HepG2 (cell line): ENCODE measurements around the gene MT1HL1. TPM values are rescaled to one million over a fixed set of nuclear protein-coding genes. Genes with fewer than 3 reads are reported as not detected.
A peak's percentile ranks its signal among the peaks of the same experiment; 100 is the strongest.

Source experiments
- ATAC-seq: fragments of 200-7000 bp; cut with Tn5 transposase; 3 replicates; pipeline ENCODE4 v1.9.1; 2020; ENCODE audit warnings: mild to moderate bottlenecking, moderate library complexity
- BruUV-seq: library from RNA; stranded (reverse); fragments of 400-500 nt; replicated peaks from 2 replicates; lab custom pipeline; 2021; lab: Mats Ljungman, UMichigan
- CTCF ChIA-PET: fragments of 300-600 bp; formaldehyde crosslinking; extraction: SDS; loops from one replicate; lab custom pipeline; 2021; ENCODE audit warnings: low total read pairs, inconsistent platforms, low intra/inter-chr PET ratio; lab: Yijun Ruan, JAX
- POLR2A ChIA-PET: fragments of 350-600 bp; sonication (Branson Sonifier 250); formaldehyde crosslinking; loops from one replicate; lab custom pipeline; 2020; ENCODE audit warnings: antibody characterized with exemption, inconsistent platforms; lab: Yijun Ruan, JAX
- DNase-seq: peaks from one replicate; pipeline ENCODE4 v3.0.0-alpha.2; 2015; ENCODE audit warnings: low spot score
- FAIRE-seq: peaks from 3 replicates; lab custom pipeline; 2011; peaks lifted over from hg19 to GRCh38; lab: Jason Lieb, UNC
- H2AFZ ChIP-seq: one replicate; pipeline ENCODE4 v1.6.1; 2011; ENCODE audit warnings: low read length, inconsistent platforms
- H3K27ac ChIP-seq: fragments of 300-600 bp; 3 replicates; pipeline ENCODE4 v1.8.0; 2011; ENCODE audit warnings: mixed run types, mild to moderate bottlenecking, mixed read lengths, low read length, inconsistent platforms; ENCODE audit not compliant: insufficient read depth; ENCODE audit errors: extremely low read length
- H3K27me3 ChIP-seq, 2 experiments: fragments of 200-600 bp in 1 of 2; 2 replicates in 1 of 2; 3 replicates in 1 of 2; pipeline versions ENCODE4 v1.6.0 to v1.8.0; 2011; ENCODE audit warnings: low read length in 2 of 2, mild to moderate bottlenecking in 2 of 2, moderate library complexity in 2 of 2, inconsistent platforms in 1 of 2; ENCODE audit not compliant: insufficient read depth in 2 of 2, control insufficient read depth in 1 of 2
- H3K36me3 ChIP-seq, 2 experiments: fragments of 200-600 bp in 1 of 2; replicated peaks in 1 of 2; 2 replicates in 1 of 2; 3 replicates in 1 of 2; pipeline versions ENCODE4 v1.5.1 to v1.8.0; 2011; ENCODE audit warnings: low read length in 2 of 2, inconsistent platforms in 1 of 2; ENCODE audit not compliant: insufficient read depth in 2 of 2, control insufficient read depth in 1 of 2
- H3K4me1 ChIP-seq: 2 replicates; pipeline ENCODE4 v1.5.1; 2012; ENCODE audit warnings: low read length, inconsistent platforms; ENCODE audit not compliant: insufficient read depth
- H3K4me2 ChIP-seq: 2 replicates; pipeline ENCODE4 v1.6.0; 2011; ENCODE audit warnings: low read depth, low read length, inconsistent platforms
- H3K4me3 ChIP-seq, 3 experiments: fragments of 200-600 bp in 1 of 3; sonication (generic), shearing (Covaris generic) in 1 of 3; replicated peaks in 1 of 3; 2 replicates each; pipeline ENCODE4 v1.5.1; 2011 to 2016; ENCODE audit warnings: low read length in 3 of 3, inconsistent platforms in 2 of 3, low read depth in 2 of 3, mild to moderate bottlenecking in 2 of 3, control low read depth in 1 of 3, mixed read lengths in 1 of 3; ENCODE audit not compliant: insufficient read depth in 1 of 3
- H3K79me2 ChIP-seq: one replicate; pipeline ENCODE4 v1.6.1; 2011; ENCODE audit warnings: low read length, inconsistent platforms; ENCODE audit not compliant: insufficient read depth
- H3K9ac ChIP-seq: 2 replicates; pipeline ENCODE4 v1.6.0; 2011; ENCODE audit warnings: mild to moderate bottlenecking, low read depth, low read length, inconsistent platforms; ENCODE audit not compliant: insufficient read depth
- H3K9me3 ChIP-seq: 2 replicates; pipeline ENCODE4 v1.5.1; 2012; ENCODE audit warnings: mild to moderate bottlenecking, low read length
- H4K20me1 ChIP-seq: 2 replicates; pipeline ENCODE4 v1.6.0; 2011; ENCODE audit warnings: inconsistent platforms, mild to moderate bottlenecking, low read length, moderate library complexity; ENCODE audit not compliant: insufficient read depth
- ASH2L ChIP-seq: fragments of 300-600, 200-600 bp; sonication (generic); IDR thresholded peaks from 2 replicates; pipeline ENCODE4 v1.7.0; 2017; ENCODE audit warnings: low read depth, mild to moderate bottlenecking, moderate library complexity, mixed read lengths, low read length; ENCODE audit not compliant: insufficient read length
- ELF4 ChIP-seq: sonication (generic); formaldehyde crosslinking; IDR thresholded peaks from 2 replicates; pipeline ENCODE4 v1.5.0; 2020; ENCODE audit warnings: missing genetic modification reagents, mild to moderate bottlenecking, moderate library complexity, borderline replicate concordance
- PPARG ChIP-seq: conservative IDR thresholded peaks from 2 replicates; pipeline ENCODE4 v1.6.1; 2016; ENCODE audit warnings: missing biosample characterization, missing genetic modification reagents
- RBM22 ChIP-seq: fragments of 200-400 bp; formaldehyde crosslinking; optimal IDR thresholded peaks from 2 replicates; pipeline ENCODE3; 2017; ENCODE audit warnings: mild to moderate bottlenecking, low read length, moderate library complexity
- STAG1 ChIP-seq: sonication (generic); formaldehyde crosslinking; IDR thresholded peaks from 2 replicates; pipeline ENCODE4 v1.4.0; 2020; ENCODE audit warnings: missing genetic modification reagents
- ZNF441 ChIP-seq: sonication (generic); formaldehyde crosslinking; IDR thresholded peaks from 2 replicates; pipeline ENCODE4 v1.7.0; 2021; ENCODE audit warnings: missing genetic modification reagents, borderline replicate concordance
- ZSCAN12 ChIP-seq: sonication (generic); formaldehyde crosslinking; IDR thresholded peaks from 2 replicates; pipeline ENCODE4 v1.9.0; 2021; ENCODE audit warnings: mild to moderate bottlenecking, missing genetic modification reagents
- WGBS: methylation state at CpG from one replicate; pipeline ENCODE4 v1.1.6; 2017; ENCODE audit warnings: low lambda C conversion rate; 5-methylcytosine and 5-hydroxymethylcytosine counted together
- in situ Hi-C: cut with HindIII; loops from 2 replicates; pipeline ENCODE4 v1.10.0; 2017; ENCODE audit warnings: low pct_unique_long_range_greater_than_20kb; ENCODE audit not compliant: extremely low pct_ligation_motif_present
- intact Hi-C: fragments of 100-400 bp; cut with micrococcal nuclease; formaldehyde crosslinking; loops from one replicate; pipeline ENCODE4 v1.10.0; 2022; ENCODE audit not compliant: unreplicated experiment
- polyA plus RNA-seq, 8 experiments: library from polyadenylated mRNA; depleted of rRNA in 3 of 8; stranded (reverse) in 7 of 8; unstranded in 1 of 8; fragments of >200 nt; fragmentation: Illumina TruSeq in 4 of 8; extraction: Trizol in 4 of 8; gene quantifications; 2 replicates each; pipeline versions ENCODE4 v1.2.1 to v1.2.3, GENCODE V29; 2011 to 2016; ENCODE audit warnings: low read depth in 4 of 8, missing spikeins in 1 of 8, mixed read lengths in 1 of 8; ENCODE audit not compliant: insufficient read depth in 1 of 8
- total RNA-seq, 5 experiments: library from RNA; depleted of rRNA; stranded (reverse); fragments of >200 nt; fragmentation: Illumina TruSeq; extraction: Trizol; gene quantifications; 2 replicates each; pipeline ENCODE4 v1.2.3, GENCODE V29; 2016; ENCODE audit warnings: low read depth in 1 of 5
- TF ChIP-seq, protein P1 (sequence below): sonication (generic); formaldehyde crosslinking; IDR thresholded peaks from 2 replicates; pipeline ENCODE4 v1.5.0; 2020; ENCODE audit warnings: mild to moderate bottlenecking, missing genetic modification reagents, borderline replicate concordance
- TF ChIP-seq, protein P2 (sequence below): sonication (generic); formaldehyde crosslinking; IDR thresholded peaks from 2 replicates; pipeline ENCODE4 v1.5.0; 2020; ENCODE audit warnings: missing genetic modification reagents, mild to moderate bottlenecking, borderline replicate concordance
- TF ChIP-seq, protein P3 (sequence below): fragments of 450-650 bp; IDR thresholded peaks from 2 replicates; pipeline ENCODE4 v1.6.1; 2016

The MT1HL1 gene
- total and polyA plus RNA-seq, 2 of the 13 experiments (the other 11 are each of a cell fraction or from before 2014, with no cell fraction given), result not detected

DNA sequence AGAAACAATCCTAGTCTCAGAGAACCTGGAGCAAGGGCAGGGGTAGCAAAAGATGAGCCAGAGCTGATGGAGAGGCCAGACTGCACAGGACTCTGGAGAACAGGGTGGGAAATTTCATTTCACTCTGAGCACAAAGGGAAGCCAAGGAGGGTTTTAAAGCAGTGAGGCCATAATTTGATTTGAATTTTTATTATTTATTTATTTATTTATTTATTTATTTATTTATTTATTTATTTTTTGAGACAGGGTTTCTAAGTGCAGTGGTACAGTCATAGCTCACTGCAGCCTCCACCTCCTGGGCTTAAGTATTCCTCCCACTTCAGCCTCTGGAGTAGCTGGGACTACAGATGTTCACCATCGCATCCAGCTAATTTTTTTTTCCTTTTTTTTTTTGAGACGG is 45.1 kb downstream of the MT1HL1 start (continued):
- TF ChIP-seq, protein P1, sequence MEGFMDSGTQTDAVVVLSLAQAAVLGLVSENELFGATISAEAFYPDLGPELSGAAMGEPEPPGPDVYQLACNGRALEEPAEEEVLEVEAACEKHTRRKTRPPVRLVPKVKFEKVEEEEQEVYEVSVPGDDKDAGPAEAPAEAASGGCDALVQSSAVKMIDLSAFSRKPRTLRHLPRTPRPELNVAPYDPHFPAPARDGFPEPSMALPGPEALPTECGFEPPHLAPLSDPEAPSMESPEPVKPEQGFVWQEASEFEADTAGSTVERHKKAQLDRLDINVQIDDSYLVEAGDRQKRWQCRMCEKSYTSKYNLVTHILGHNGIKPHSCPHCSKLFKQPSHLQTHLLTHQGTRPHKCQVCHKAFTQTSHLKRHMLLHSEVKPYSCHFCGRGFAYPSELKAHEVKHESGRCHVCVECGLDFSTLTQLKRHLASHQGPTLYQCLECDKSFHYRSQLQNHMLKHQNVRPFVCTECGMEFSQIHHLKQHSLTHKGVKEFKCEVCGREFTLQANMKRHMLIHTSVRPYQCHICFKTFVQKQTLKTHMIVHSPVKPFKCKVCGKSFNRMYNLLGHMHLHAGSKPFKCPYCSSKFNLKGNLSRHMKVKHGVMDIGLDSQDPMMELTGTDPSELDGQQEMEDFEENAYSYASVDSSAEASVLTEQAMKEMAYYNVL (CRISPR knock-in tag), result no peak
- TF ChIP-seq, protein P2, sequence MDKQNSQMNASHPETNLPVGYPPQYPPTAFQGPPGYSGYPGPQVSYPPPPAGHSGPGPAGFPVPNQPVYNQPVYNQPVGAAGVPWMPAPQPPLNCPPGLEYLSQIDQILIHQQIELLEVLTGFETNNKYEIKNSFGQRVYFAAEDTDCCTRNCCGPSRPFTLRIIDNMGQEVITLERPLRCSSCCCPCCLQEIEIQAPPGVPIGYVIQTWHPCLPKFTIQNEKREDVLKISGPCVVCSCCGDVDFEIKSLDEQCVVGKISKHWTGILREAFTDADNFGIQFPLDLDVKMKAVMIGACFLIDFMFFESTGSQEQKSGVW (CRISPR knock-in tag), result no peak
- no peak for TF ChIP-seq RBM22
- no peak for TF ChIP-seq ZSCAN12 (CRISPR knock-in tag)
- no peak for TF ChIP-seq ELF4
- no peak for TF ChIP-seq ZNF441 (CRISPR knock-in tag)
- no peak for TF ChIP-seq ASH2L
- TF ChIP-seq, protein P3, sequence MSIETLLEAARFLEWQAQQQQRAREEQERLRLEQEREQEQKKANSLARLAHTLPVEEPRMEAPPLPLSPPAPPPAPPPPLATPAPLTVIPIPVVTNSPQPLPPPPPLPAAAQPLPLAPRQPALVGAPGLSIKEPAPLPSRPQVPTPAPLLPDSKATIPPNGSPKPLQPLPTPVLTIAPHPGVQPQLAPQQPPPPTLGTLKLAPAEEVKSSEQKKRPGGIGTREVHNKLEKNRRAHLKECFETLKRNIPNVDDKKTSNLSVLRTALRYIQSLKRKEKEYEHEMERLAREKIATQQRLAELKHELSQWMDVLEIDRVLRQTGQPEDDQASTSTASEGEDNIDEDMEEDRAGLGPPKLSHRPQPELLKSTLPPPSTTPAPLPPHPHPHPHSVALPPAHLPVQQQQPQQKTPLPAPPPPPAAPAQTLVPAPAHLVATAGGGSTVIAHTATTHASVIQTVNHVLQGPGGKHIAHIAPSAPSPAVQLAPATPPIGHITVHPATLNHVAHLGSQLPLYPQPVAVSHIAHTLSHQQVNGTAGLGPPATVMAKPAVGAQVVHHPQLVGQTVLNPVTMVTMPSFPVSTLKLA, result no peak

DNA sequence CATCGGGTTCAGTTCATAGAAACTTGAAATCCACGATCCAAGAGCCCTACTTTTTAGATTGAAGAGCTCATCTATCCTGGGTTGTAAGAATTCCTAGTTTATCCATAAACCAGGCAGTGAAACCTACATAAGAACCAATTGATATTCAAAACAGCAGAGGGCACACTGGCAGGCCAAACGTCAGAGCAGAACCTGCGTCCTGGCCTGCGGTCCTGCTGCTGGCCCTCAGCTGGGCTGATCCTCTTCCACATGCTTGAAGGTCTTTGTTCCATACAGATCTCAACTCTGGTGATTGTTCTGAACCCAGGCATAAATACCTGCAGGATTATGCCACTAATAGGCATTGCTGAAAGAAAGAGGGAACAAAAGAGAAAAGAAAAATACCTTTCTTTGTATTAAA is 47.0 kb downstream of the MT1HL1 start:
- CTCF ChIA-PET, result no interaction called here
- in situ Hi-C loops, result no loop called here
- no peak for DNase-seq
- FAIRE-seq, result no peak
- H3K27me3 ChIP-seq, result no peaks in the 10 kb centered on the region; a peak in 1 of 5 replicates
- intact Hi-C loops, result no loop called here
- H3K79me2 ChIP-seq, result no peaks in the 10 kb centered on the region
- H3K27ac ChIP-seq, result no peak overlapping the region
- no TSS peak for BruUV-seq
- no peak overlapping the region for H3K4me3 ChIP-seq
- no peaks in the 10 kb centered on the region for H3K4me1 ChIP-seq
- TF ChIP-seq PPARG (CRISPR knock-in tag) (no peak), STAG1 (CRISPR knock-in tag) (peak; percentile 13; the same call in 1 of the 2 replicates)
- TF ChIP-seq, all 625 proteins: peak for 1
- 36% methylated on average over 5 of the region's 5 CpGs for WGBS
- no peaks in the 10 kb centered on the region for H3K9me3 ChIP-seq
- no peaks in the 10 kb centered on the region for H3K36me3 ChIP-seq
- POLR2A ChIA-PET, result no interaction called here
- no peak overlapping the region for H2AFZ ChIP-seq
- ATAC-seq, result no peak; the same call in 2 of the 3 replicates
- no peak overlapping the region for H3K9ac ChIP-seq
- no peak overlapping the region for H3K4me2 ChIP-seq
- no peaks in the 10 kb centered on the region for H4K20me1 ChIP-seq

Other genes starting within 250 kb of the MT1HL1 start
- 36.1 and 51.6 TPM in 2 replicates for gene MTR, start 209.1 kb downstream of the MT1HL1 start, total RNA-seq (2016; rRNA removed; fragmentation: Illumina TruSeq; extraction: Trizol)
- gene MTR, start 209.1 kb downstream of the MT1HL1 start, polyA plus RNA-seq (2011; rRNA removed), result 14.4 and 16.3 TPM in 2 replicates
- gene RYR2, start 37.7 kb upstream of the MT1HL1 start, total RNA-seq (2016; rRNA removed; fragmentation: Illumina TruSeq; extraction: Trizol), result not detected in 2 replicates
- not detected in 2 replicates for gene RYR2, start 37.7 kb upstream of the MT1HL1 start, polyA plus RNA-seq (2011; rRNA removed)